Mucosa of stomach (tissue), 1 donor: Measurements from ENCODE around the gene FKBP3.

Experiments used
- H3K27me3 ChIP-seq: one replicate; pipeline ENCODE4 v1.7.0; 2013; ENCODE audit warnings: mild to moderate bottlenecking, low read length; ENCODE audit not compliant: control insufficient read depth, insufficient read depth
- H3K36me3 ChIP-seq: one replicate; pipeline ENCODE4 v1.7.0; 2013; ENCODE audit warnings: low read length; ENCODE audit not compliant: control insufficient read depth, insufficient read depth
- H3K4me1 ChIP-seq: one replicate; pipeline ENCODE4 v1.7.0; 2013; ENCODE audit warnings: mild to moderate bottlenecking, low read length; ENCODE audit not compliant: control insufficient read depth, insufficient read depth
- H3K4me3 ChIP-seq: one replicate; pipeline ENCODE4 v1.7.0; 2013; ENCODE audit warnings: low read length
- H3K9ac ChIP-seq: one replicate; pipeline ENCODE4 v1.7.0; 2013; ENCODE audit warnings: mild to moderate bottlenecking, low read length, moderate library complexity
- H3K9me3 ChIP-seq: one replicate; pipeline ENCODE4 v1.7.0; 2013; ENCODE audit warnings: mild to moderate bottlenecking, low read length, moderate library complexity; ENCODE audit not compliant: control insufficient read depth
- donor health status: Pancreatic carcinoma.

The FKBP3 gene

DNA sequence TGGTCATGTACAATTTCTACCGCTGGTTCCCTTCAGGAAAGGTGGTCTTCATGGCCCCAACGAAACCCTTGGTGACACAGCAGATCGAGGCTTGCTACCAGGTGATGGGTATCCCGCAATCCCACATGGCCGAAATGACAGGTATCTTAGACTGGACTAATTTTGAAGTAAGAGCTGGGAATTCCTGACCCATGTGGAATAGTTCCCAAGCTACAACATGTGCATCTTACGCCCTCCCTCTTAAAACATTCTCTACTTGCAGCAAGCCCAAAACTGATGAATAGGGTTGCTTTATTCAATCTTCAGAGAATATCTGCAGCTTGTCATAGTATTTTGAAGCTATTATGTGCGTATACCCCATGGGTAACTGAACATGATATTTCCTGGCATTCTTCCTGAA is 2.1 kb upstream of the FKBP3 start:
- Histone ChIP-seq H3K27me3 (no peaks in the 10 kb centered on the region), H3K4me3 (peak overlapping the region; percentile 66), H3K4me1 (no peaks in the 10 kb centered on the region), H3K9ac (peak overlapping the region; percentile 65), H3K36me3 (no peaks in the 10 kb centered on the region), H3K9me3 (no peaks in the 10 kb centered on the region)

DNA sequence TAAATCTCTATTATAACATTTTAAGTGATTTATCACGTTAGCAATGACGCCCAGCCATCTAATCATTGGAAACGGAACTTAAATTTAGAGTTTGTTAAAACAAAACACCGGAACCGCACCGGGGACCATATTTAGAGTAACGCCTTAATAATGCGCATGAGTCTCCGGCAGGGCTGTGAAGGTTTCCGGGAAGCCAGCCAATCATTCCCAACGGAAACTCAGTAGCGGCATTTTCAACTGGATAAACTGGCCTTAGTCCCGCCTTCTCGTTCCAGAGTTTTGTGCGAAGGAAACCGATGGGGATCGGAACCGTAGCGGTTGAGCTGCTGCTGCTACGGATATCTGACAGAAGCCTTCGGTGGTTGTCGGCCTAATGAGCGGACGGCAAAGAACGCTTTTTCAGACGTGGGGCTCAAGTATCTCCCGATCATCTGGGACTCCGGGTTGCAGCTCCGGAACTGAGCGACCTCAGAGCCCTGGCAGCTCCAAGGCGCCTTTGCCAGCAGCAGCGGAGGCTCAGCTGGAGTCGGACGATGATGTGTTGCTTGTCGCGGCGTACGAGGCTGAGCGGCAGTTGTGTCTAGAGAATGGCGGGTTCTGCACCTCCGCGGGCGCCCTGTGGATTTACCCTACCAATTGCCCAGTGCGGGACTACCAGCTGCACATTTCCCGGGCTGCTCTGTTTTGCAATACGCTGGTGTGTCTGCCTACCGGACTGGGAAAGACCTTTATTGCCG is 1.5 kb upstream of the FKBP3 start, which contains the start of gene FANCM:
TSS of gene FANCM (plus strand) at position 272 of the 737 bp plus-strand sequence. CDS start at position 374, 102 bp downstream.
- no peaks in the 10 kb centered on the region for H3K9me3 ChIP-seq
- H3K27me3 ChIP-seq = no peaks in the 10 kb centered on the region
- peak within 1 kb of the TSS; percentile 78 for H3K4me3 ChIP-seq
- no peaks in the 10 kb centered on the region for H3K36me3 ChIP-seq
- H3K9ac ChIP-seq = peak within 1 kb of the TSS; percentile 96
- H3K4me1 ChIP-seq = no peaks in the 10 kb centered on the region

DNA sequence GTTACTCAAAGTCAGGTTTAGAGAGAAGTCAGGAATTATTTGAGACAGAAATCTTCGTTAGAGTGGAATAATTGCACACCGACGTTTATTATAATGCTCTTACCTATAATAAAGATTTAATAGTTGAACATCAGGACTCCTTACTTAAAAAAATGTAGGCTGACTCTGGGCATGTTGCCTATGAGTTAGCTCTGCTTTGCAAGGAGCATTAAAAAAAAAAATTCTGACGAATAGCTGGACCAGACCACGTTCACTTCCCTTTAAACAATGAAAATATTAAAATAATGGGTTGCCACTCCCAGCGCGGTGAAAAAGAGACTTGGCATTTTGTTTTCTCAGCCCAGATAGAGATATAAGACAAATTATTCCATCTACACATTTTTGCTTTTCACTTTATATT is 875 bp upstream of the FKBP3 start:
- H3K9ac ChIP-seq = peak overlapping the region; percentile 96
- no peaks in the 10 kb centered on the region for H3K4me1 ChIP-seq
- H3K36me3 ChIP-seq = no peaks in the 10 kb centered on the region
- H3K27me3 ChIP-seq = no peaks in the 10 kb centered on the region
- peak overlapping the region; percentile 78 for H3K4me3 ChIP-seq
- H3K9me3 ChIP-seq = no peaks in the 10 kb centered on the region

DNA sequence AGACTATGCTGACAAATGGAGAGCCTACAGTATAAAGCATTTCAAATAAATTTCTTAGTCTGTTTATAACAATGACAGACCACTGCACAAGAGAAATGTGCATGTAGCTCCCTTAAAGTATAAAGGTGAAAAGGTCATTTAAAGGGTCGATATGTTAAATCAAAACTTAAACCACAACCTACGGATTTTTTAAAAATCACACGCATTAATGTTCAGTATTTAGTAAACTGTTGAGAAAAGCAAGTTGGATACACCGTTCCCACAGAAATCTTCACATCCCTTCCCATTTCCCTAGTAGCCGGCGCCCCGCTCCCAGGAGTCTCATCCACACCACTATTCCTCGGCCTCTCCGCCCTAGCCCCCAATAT is 614 bp downstream of the FKBP3 start:
- no peaks in the 10 kb centered on the region for H3K36me3 ChIP-seq
- H3K9me3 ChIP-seq = no peaks in the 10 kb centered on the region
- H3K27me3 ChIP-seq = no peaks in the 10 kb centered on the region
- H3K4me3 ChIP-seq = peak overlapping the region; percentile 78
- peak overlapping the region; percentile 96 for H3K9ac ChIP-seq
- H3K4me1 ChIP-seq = no peaks in the 10 kb centered on the region

DNA sequence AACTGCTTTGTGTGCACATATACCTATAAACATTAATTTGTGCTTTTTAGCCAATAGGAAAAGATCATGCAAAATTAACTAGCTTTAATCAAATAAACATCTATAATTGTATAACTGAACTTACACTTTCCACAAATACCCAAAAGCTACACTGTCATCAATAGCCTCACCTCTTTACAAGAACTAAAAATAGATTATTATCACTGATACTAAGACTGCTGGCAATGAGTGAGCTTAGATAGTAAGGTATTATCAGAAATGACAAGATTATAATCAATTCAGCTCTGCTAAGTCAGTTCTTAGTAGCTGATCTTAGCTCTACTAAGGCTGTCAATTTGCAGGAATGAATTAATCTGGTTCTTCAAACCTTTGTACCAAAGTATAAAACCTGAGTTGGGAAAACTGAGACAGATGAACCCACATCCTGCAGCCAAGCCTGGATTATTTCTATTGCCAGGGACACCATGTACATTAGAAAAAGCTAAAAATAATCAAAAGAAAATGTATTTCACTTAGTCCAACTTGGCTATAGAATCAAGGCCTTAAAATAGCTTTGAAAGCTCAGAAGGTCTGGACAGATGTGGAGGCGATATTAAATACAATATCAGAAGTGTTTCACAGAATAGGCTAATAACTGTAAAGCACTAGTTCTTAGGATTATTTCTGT is 5.2 kb downstream of the FKBP3 start:
- Histone ChIP-seq H3K4me3 (no peak overlapping the region), H3K27me3 (no peaks in the 10 kb centered on the region), H3K4me1 (no peaks in the 10 kb centered on the region), H3K36me3 (no peaks in the 10 kb centered on the region), H3K9ac (no peak overlapping the region), H3K9me3 (no peaks in the 10 kb centered on the region)

DNA sequence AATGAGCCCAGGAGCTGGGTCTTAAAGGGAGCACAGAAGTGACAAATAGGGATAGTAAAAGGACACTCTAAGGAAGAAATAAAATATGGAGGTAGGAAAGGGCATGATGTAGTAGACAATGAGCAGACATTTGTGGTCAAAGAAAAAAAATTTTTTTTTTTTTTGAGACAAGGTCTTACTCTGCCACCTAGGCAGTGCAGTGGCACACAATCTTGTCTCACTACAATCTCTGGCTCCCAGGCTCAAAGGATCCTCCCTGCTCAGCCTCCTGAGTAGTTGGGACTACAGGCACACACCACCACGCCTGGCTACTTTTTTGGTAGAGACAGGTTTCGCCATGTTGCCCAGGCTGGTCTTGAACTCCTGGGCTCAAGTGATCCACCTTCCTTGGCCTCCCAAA is 8.5 kb downstream of the FKBP3 start:
- Histone ChIP-seq H3K4me3 (no peak overlapping the region), H3K27me3 (no peaks in the 10 kb centered on the region), H3K36me3 (no peaks in the 10 kb centered on the region)

DNA sequence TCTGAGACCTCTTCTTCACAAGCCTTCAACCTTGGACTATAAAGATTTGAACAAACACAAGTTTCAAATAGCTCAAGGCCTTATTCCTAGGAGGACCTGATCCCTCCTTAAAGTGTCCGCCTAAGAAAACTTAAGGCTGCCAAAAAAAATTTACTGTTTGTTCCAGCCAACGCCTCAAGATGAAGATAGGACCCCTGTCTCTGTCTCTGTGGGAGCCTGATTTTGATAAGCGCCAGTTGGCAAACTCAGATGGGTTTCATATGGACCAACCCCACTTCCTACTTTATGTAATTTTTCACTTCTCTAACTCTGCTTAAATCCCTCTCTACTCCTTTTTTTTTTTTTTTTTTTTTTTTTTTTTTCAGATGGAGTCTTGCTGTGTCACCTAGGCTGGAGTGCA is 11.0 kb downstream of the FKBP3 start:
- no peak overlapping the region for H3K9ac ChIP-seq
- no peaks in the 10 kb centered on the region for H3K9me3 ChIP-seq
- H3K36me3 ChIP-seq = no peaks in the 10 kb centered on the region
- H3K4me1 ChIP-seq = no peaks in the 10 kb centered on the region
- no peaks in the 10 kb centered on the region for H3K27me3 ChIP-seq
- H3K4me3 ChIP-seq = no peak overlapping the region

More for the DNA sequence above, 8.5 kb downstream of the FKBP3 start:
- no peaks in the 10 kb centered on the region for H3K4me1 ChIP-seq
- H3K9me3 ChIP-seq = no peaks in the 10 kb centered on the region
- no peak overlapping the region for H3K9ac ChIP-seq

DNA sequence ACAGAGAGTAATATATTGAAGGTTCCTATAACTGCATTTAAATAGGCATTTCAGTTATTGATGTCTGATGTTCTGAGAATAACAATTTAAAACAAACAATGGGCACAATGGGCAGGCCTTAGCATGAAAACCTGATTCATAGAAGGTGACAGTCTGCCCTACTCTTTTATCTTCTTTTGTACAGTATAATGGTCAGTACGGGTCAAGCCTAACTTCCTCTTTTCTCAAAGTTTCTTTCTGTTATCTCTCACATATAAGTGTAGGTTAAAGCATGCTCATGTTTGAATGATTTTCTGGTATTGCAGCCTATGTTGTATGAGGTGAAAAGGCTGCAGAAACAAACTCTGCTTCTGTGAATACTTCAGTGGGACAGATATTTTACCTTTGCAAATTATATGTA is 14.2 kb downstream of the FKBP3 start:
- H3K4me3 ChIP-seq = no peak overlapping the region
- no peaks in the 10 kb centered on the region for H3K9me3 ChIP-seq
- no peaks in the 10 kb centered on the region for H3K36me3 ChIP-seq
- H3K9ac ChIP-seq = no peak overlapping the region
- no peaks in the 10 kb centered on the region for H3K27me3 ChIP-seq
- no peaks in the 10 kb centered on the region for H3K4me1 ChIP-seq

DNA sequence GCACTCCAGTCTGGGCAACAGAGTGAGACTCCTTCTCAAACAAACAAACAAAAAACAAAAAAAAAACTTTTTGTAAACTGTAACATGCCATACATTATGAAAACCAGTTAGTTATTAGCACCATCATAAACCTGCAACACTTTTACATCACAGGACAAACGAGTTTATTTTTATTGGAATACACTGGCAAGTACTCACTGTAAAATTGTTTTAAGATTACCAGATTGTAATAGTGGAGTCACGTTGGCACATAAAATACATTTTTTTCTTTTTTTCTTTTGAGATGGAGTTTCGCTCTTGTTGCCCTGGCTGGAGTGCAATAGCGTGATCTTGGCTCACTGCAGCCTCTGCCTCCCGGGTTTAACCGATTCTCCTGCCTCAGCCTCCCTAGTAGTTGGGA is 15.7 kb downstream of the FKBP3 start:
- peaks cover 1% of the 10 kb centered on the region for H3K4me1 ChIP-seq
- no peaks in the 10 kb centered on the region for H3K36me3 ChIP-seq
- H3K4me3 ChIP-seq = no peak overlapping the region
- H3K9me3 ChIP-seq = no peaks in the 10 kb centered on the region
- no peak overlapping the region for H3K9ac ChIP-seq
- H3K27me3 ChIP-seq = no peaks in the 10 kb centered on the region

DNA sequence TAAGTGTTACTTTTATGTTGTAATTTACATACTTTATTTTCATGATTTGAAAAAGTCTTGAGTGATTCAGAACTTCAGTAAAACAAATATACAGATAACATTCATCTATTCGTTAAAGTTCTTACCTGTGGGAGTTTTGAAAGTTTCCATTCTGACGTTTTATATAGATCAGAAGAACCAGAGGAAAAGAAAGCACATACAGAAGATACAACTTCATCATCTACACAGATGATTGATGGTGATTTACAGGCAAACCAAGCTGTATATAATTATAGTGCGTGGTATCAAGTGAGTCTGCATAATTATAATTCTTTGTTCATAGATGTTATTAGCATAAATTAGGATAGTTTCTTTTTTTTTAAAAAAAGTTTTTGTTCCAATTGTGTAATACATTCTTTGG is 20.0 kb downstream of the FKBP3 start:
- no peaks in the 10 kb centered on the region for H3K9me3 ChIP-seq
- no peak overlapping the region for H3K4me3 ChIP-seq
- no peak overlapping the region for H3K9ac ChIP-seq
- peaks cover 8% of the 10 kb centered on the region for H3K36me3 ChIP-seq
- H3K27me3 ChIP-seq = no peaks in the 10 kb centered on the region
- peaks cover 11% of the 10 kb centered on the region for H3K4me1 ChIP-seq

DNA sequence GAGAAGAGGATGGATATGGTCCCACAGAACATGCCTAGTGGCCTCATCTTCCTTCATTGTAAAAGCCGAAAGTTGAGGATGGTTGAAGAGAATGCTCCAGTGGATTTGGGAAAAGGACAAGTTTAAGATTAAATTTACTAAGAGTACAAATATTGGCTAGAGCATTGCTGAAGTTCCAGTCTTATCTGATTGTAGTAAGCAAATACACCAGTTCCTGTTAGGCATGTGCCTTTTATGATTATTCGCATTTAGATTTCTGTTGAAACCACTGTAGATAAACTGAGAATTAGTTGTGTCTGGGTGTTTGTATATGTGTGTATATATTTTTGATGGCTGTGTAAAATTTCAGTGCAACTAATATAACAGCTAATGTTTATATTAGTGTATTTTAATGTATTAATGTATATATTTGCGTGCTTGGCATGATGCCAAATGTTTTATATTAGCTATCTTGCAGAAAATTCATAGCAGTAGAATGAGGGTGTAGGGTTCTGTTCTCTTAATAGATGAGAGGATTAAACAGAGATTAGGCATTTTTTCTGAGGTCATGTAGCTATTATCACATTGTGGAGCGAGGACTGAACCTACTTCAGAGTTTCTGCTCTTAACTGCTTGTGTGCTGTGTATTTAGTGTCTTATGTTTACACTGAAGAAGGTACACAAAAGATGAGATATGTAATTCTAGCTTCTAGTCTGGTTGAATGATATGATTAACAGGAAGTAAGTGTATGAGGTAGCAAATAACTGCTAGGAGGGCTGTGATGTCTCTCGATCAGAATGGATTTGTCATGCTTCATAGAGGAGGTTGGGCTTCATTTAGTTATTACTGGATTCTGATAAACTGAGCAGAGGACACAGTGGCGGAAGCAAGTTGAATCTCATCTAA is 21.1 kb downstream of the FKBP3 start:
- peaks cover 8% of the 10 kb centered on the region for H3K36me3 ChIP-seq
- no peaks in the 10 kb centered on the region for H3K27me3 ChIP-seq
- H3K4me3 ChIP-seq = no peak overlapping the region
- H3K9ac ChIP-seq = no peak overlapping the region
- H3K4me1 ChIP-seq = peaks cover 11% of the 10 kb centered on the region
- no peaks in the 10 kb centered on the region for H3K9me3 ChIP-seq

DNA sequence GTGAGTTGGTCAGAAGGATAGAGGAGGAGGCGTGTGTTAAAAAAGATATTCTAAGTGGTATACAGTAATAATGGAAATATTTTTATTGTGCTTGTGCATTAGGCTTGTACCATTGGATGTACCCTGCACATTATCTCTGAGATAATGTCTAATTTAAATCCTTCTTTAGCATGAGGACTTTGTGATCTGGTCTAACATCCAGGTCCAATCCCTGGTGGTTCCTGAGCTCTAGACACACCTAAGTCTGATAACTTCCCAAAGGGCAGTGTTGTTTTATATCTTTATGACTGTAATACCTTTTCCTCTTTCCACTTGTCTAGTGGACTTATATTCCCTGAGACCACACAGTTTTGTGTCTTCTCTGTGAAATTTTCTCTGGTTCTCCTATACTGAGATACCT is 29.7 kb downstream of the FKBP3 start:
- H3K27me3 ChIP-seq = no peaks in the 10 kb centered on the region
- no peak overlapping the region for H3K9ac ChIP-seq
- H3K9me3 ChIP-seq = no peaks in the 10 kb centered on the region
- peaks cover 5% of the 10 kb centered on the region for H3K36me3 ChIP-seq
- no peaks in the 10 kb centered on the region for H3K4me1 ChIP-seq
- H3K4me3 ChIP-seq = no peak overlapping the region
